ENCODE data around the gene SLC25A23. TPM values are rescaled to one million over a fixed set of nuclear protein-coding genes. Genes with fewer than 3 reads are reported as not detected.

SLC25A23 gene
- total RNA-seq, 1 experiment from 2014 or later, result 73.5 TPM

- no TSS peak for BruUV-seq (replicated peaks)
- H3K9me3 ChIP-seq, result peaks cover 4% of the 10 kb centered on the region
- H3K27me3 Mint-ChIP-seq (ENCODE audit: insufficient read depth, unreplicated experiment), result no peaks in the 10 kb centered on the region
- CTCF ChIA-PET, result no interaction called here
- H3K4me3 ChIP-seq (ENCODE audit: low read depth, low read length), result peak overlapping the region; percentile 50
- peak; percentile 14 to 44 for DNase-seq
- peak overlapping the region; percentile 80 for H3K27ac Mint-ChIP-seq (ENCODE audit: unreplicated experiment)
- H3K36me3 Mint-ChIP-seq (ENCODE audit: insufficient read depth, unreplicated experiment), result peaks cover 35% of the 10 kb centered on the region
- H3K4me1 Mint-ChIP-seq (ENCODE audit: low read depth, unreplicated experiment), result peaks cover 7% of the 10 kb centered on the region
- no peaks in the 10 kb centered on the region for H3K9me3 Mint-ChIP-seq (ENCODE audit: unreplicated experiment)
- H3K27me3 ChIP-seq (replicated peaks; ENCODE audit: control insufficient read depth, insufficient read depth, low read length), result no peaks in the 10 kb centered on the region
- H3K36me3 ChIP-seq (ENCODE audit: control insufficient read depth, insufficient read depth, low read length), result peaks cover 5% of the 10 kb centered on the region
- TF ChIP-seq CTCF (IDR thresholded peaks at IDR 0.05; ENCODE audit: insufficient read depth in 1 of 2, low read depth in 1 of 2, low read length in 1 of 2, severe bottlenecking in 1 of 2, unreplicated experiment in 1 of 2), result no peak
- H3K4me3 Mint-ChIP-seq (ENCODE audit: unreplicated experiment), result peak overlapping the region; percentile 86
- H3K4me1 ChIP-seq, result no peaks in the 10 kb centered on the region
- POLR2A ChIA-PET, result interaction anchor here (0.8 to 1.4 kb wide), 2 partner anchors 33 to 86 kb away, joined by 3 to 9 read pairs; partner anchors contain the start of genes ALKBH7 and KHSRP
- intact Hi-C loops (cut with micrococcal nuclease; ENCODE audit: unreplicated experiment), result no loop called here
These were observed 814 bp downstream of the SLC25A23 start for GRCh38 chr19:6458695-6459261.

GRCh38 chr19:6457958-6458694, 1.5 kb downstream of the SLC25A23 start:
- Histone ChIP-seq H3K9me3 (peaks cover 5% of the 10 kb centered on the region), H3K4me3 (ENCODE audit: low read depth, low read length) (no peak overlapping the region), H3K27me3 (replicated peaks; ENCODE audit: control insufficient read depth, insufficient read depth, low read length) (no peaks in the 10 kb centered on the region), H3K36me3 (ENCODE audit: control insufficient read depth, insufficient read depth, low read length) (peaks cover 5% of the 10 kb centered on the region), H3K4me1 (no peaks in the 10 kb centered on the region)
- ChIA-PET CTCF (no interaction called here), POLR2A (no interaction called here)
- TF ChIP-seq CTCF (IDR thresholded peaks at IDR 0.05; ENCODE audit: insufficient read depth in 1 of 2, low read depth in 1 of 2, low read length in 1 of 2, severe bottlenecking in 1 of 2, unreplicated experiment in 1 of 2), result no peak
- BruUV-seq (replicated peaks), result TSS peak; percentile 46
- Mint-ChIP-seq H3K27me3 (ENCODE audit: insufficient read depth, unreplicated experiment) (no peaks in the 10 kb centered on the region), H3K9me3 (ENCODE audit: unreplicated experiment) (no peaks in the 10 kb centered on the region), H3K36me3 (ENCODE audit: insufficient read depth, unreplicated experiment) (peaks cover 41% of the 10 kb centered on the region), H3K4me3 (ENCODE audit: unreplicated experiment) (peak overlapping the region; percentile 86), H3K4me1 (ENCODE audit: low read depth, unreplicated experiment) (peaks cover 7% of the 10 kb centered on the region), H3K27ac (ENCODE audit: unreplicated experiment) (peak overlapping the region; percentile 80)
- intact Hi-C loops (cut with micrococcal nuclease; ENCODE audit: unreplicated experiment), result no loop called here
- DNase-seq, result no peak

- Mint-ChIP-seq H3K4me3 (ENCODE audit: unreplicated experiment) (no peak overlapping the region), H3K9me3 (ENCODE audit: unreplicated experiment) (no peaks in the 10 kb centered on the region), H3K27ac (ENCODE audit: unreplicated experiment) (no peak overlapping the region), H3K27me3 (ENCODE audit: insufficient read depth, unreplicated experiment) (no peaks in the 10 kb centered on the region), H3K36me3 (ENCODE audit: insufficient read depth, unreplicated experiment) (peaks cover 57% of the 10 kb centered on the region), H3K4me1 (ENCODE audit: low read depth, unreplicated experiment) (peaks cover 7% of the 10 kb centered on the region)
- intact Hi-C loops (cut with micrococcal nuclease; ENCODE audit: unreplicated experiment), result no loop called here
- Histone ChIP-seq H3K4me1 (no peaks in the 10 kb centered on the region), H3K4me3 (ENCODE audit: low read depth, low read length) (no peak overlapping the region), H3K27me3 (replicated peaks; ENCODE audit: control insufficient read depth, insufficient read depth, low read length) (no peaks in the 10 kb centered on the region), H3K36me3 (ENCODE audit: control insufficient read depth, insufficient read depth, low read length) (peaks cover 7% of the 10 kb centered on the region), H3K9me3 (peaks cover 5% of the 10 kb centered on the region)
- TF ChIP-seq CTCF (IDR thresholded peaks at IDR 0.05; ENCODE audit: insufficient read depth in 1 of 2, low read depth in 1 of 2, low read length in 1 of 2, severe bottlenecking in 1 of 2, unreplicated experiment in 1 of 2), result no peak
- CTCF ChIA-PET, result no interaction called here
- no TSS peak for BruUV-seq (replicated peaks)
- DNase-seq, result no peak
- POLR2A ChIA-PET, result interaction anchor here (0.7 kb wide), 1 partner anchor 47 kb away, joined by 5 read pairs; no protein-coding TSS in a partner anchor
These were observed 3.7 kb downstream of the SLC25A23 start for GRCh38 chr19:6455924-6456323.

Data from Caco-2 (cell line).